B cell (primary cell): ENCODE results near the gene PSMB10. TPM values are rescaled to one million over a fixed set of nuclear protein-coding genes. Genes with fewer than 3 reads are reported as not detected.

ENCODE experiments used
- ATAC-seq: fragments of 200-7000 bp; cut with Tn5 transposase; one replicate; pipeline ENCODE4 v1.10.0; 2021; ENCODE audit warnings: low read depth, mild to moderate bottlenecking, moderate number of reproducible peaks, moderate library complexity
- CTCF ChIA-PET: fragments of 350-600 bp; sonication (Branson Sonifier 250); formaldehyde crosslinking; loops from one replicate; lab custom pipeline; 2021; ENCODE audit warnings: antibody characterized with exemption, inconsistent platforms; lab: Charles Lee
- POLR2A ChIA-PET: fragments of 350-600 bp; sonication (Branson Sonifier 250); formaldehyde crosslinking; loops from one replicate; lab custom pipeline; 2021; ENCODE audit warnings: antibody characterized with exemption; lab: Charles Lee
- DNase-seq: peaks from one replicate; pipeline ENCODE4 v3.0.0; 2013
- H2AFZ ChIP-seq: 2 replicates; pipeline ENCODE4 v1.6.1; 2012; ENCODE audit warnings: mild to moderate bottlenecking, low read depth, low read length; ENCODE audit not compliant: insufficient read depth, poor library complexity, severe bottlenecking
- H3K27ac ChIP-seq, 2 donors: 1 replicate in 1 of 2; 2 replicates in 1 of 2; pipeline ENCODE4 v1.5.1; 2012 to 2013; ENCODE audit warnings: low read length in 2 of 2, mild to moderate bottlenecking in 2 of 2, moderate library complexity in 1 of 2
- H3K27me3 ChIP-seq, 4 experiments: fragments of 200-600 bp in 1 of 4; sonication (generic) in 1 of 4; replicated peaks in 1 of 4; 1 replicate in 2 of 4; 2 replicates in 2 of 4; pipeline versions ENCODE4 v1.6.1 to v1.7.0; 2013 to 2016; ENCODE audit warnings: low read length in 3 of 4, mild to moderate bottlenecking in 2 of 4, mixed read lengths in 1 of 4, moderate library complexity in 1 of 4; ENCODE audit not compliant: insufficient read depth in 4 of 4, control insufficient read depth in 3 of 4; ENCODE audit errors: control extremely low read depth in 1 of 4
- H3K36me3 ChIP-seq, 2 experiments: replicated peaks in 1 of 2; 1 replicate in 1 of 2; 2 replicates in 1 of 2; pipeline versions ENCODE4 v1.6.1 to v1.7.1; 2013; ENCODE audit warnings: low read length in 1 of 2; ENCODE audit not compliant: insufficient read depth in 2 of 2, control insufficient read depth in 1 of 2; ENCODE audit errors: control extremely low read depth in 1 of 2, extremely low read depth in 1 of 2
- H3K4me1 ChIP-seq, 2 donors: fragments of 200-600 bp in 1 of 2; sonication (generic) in 1 of 2; 1 replicate in 1 of 2; 2 replicates in 1 of 2; pipeline versions ENCODE4 v1.5.1 to v1.6.1; 2013 to 2017; ENCODE audit warnings: low read length in 2 of 2; ENCODE audit not compliant: control insufficient read depth in 2 of 2, insufficient read depth in 2 of 2
- H3K4me2 ChIP-seq: replicated peaks from 2 replicates; pipeline ENCODE3; 2012; ENCODE audit warnings: mild to moderate bottlenecking, low read depth, low read length; ENCODE audit not compliant: poor library complexity, severe bottlenecking
- H3K4me3 ChIP-seq, 5 experiments: fragments of 200-600 bp in 1 of 5; sonication (generic) in 1 of 5; 1 replicate in 3 of 5; 2 replicates in 2 of 5; pipeline versions ENCODE4 v1.5.1 to v1.7.0; 2011 to 2016; ENCODE audit warnings: low read length in 4 of 5, mild to moderate bottlenecking in 4 of 5, low read depth in 2 of 5, control low read depth in 1 of 5, moderate library complexity in 1 of 5; ENCODE audit not compliant: insufficient read depth in 1 of 5; ENCODE audit errors: control extremely low read depth in 1 of 5, extremely low read depth in 1 of 5
- H3K79me2 ChIP-seq: fragments of 200-600 bp; sonication (generic); one replicate; pipeline ENCODE4 v1.6.0; 2016; ENCODE audit warnings: low read length; ENCODE audit not compliant: control insufficient read depth, insufficient read depth
- H3K9ac ChIP-seq: fragments of 200-600 bp; sonication (generic); 2 replicates; pipeline ENCODE4 v1.6.1; 2017; ENCODE audit warnings: mild to moderate bottlenecking, low read length, moderate library complexity
- H3K9me3 ChIP-seq, 3 donors: one replicate each; pipeline versions ENCODE4 v1.6.1 to v1.7.1; 2013; ENCODE audit warnings: low read length in 2 of 3; ENCODE audit not compliant: control insufficient read depth in 2 of 3, insufficient read depth in 1 of 3; ENCODE audit errors: control extremely low read depth in 1 of 3
- H4K20me1 ChIP-seq: 2 replicates; pipeline ENCODE4 v1.6.0; 2012; ENCODE audit warnings: mild to moderate bottlenecking, low read length; ENCODE audit not compliant: insufficient read depth, control insufficient read depth, poor library complexity, severe bottlenecking
- H3K27ac Mint-ChIP-seq: one replicate; pipeline ENCODE4 v1.8.0; 2021; ENCODE audit warnings: mixed read lengths
- H3K27me3 Mint-ChIP-seq: one replicate; pipeline ENCODE4 v1.8.0; 2021; ENCODE audit warnings: mixed read lengths
- H3K4me1 Mint-ChIP-seq: one replicate; pipeline ENCODE4 v1.8.0; 2021; ENCODE audit warnings: mixed read lengths
- H3K4me3 Mint-ChIP-seq: one replicate; pipeline ENCODE4 v1.8.0; 2021; ENCODE audit warnings: mixed read lengths
- H3K9me3 Mint-ChIP-seq: one replicate; pipeline ENCODE4 v1.8.0; 2022; ENCODE audit warnings: mixed read lengths; ENCODE audit not compliant: insufficient read depth
- EZH2 ChIP-seq: IDR thresholded peaks from 2 replicates; pipeline ENCODE4 v1.6.1; 2012; ENCODE audit warnings: borderline replicate concordance, low read depth, mild to moderate bottlenecking, moderate library complexity, low read length; ENCODE audit not compliant: insufficient read depth, poor library complexity, severe bottlenecking
- WGBS: methylation state at CpG from one replicate; pipeline ENCODE4 v1.1.5; 2013; ENCODE audit warnings: missing lambda C conversion rate; ENCODE audit not compliant: insufficient coverage; 5-methylcytosine and 5-hydroxymethylcytosine counted together
- intact Hi-C: fragments of 100-400 bp; cut with micrococcal nuclease; formaldehyde crosslinking; loops from one replicate; pipeline ENCODE4 v1.10.0; 2022
- polyA plus RNA-seq: library from polyadenylated mRNA; depleted of rRNA; stranded (reverse); fragments of >200 nt; gene quantifications from 2 replicates; pipeline ENCODE4 v1.2.3, GENCODE V29; 2012
- total RNA-seq, 2 donors: library from RNA; stranded (reverse); fragments of 120-200 nt in 1 of 2; gene quantifications; 1 replicate in 1 of 2; 2 replicates in 1 of 2; pipeline versions ENCODE4 v1.2.3 to v1.2.4, GENCODE V29; 2013 to 2022
- TF ChIP-seq, protein P1 (sequence below): fragments of 200-600 bp; IDR thresholded peaks from one replicate; pipeline ENCODE4 v1.8.0; 2022; ENCODE audit warnings: antibody characterized with exemption, mild to moderate bottlenecking

Gene PSMB10
- total and polyA plus RNA-seq, 2 donors (not counting 1 experiment from before 2014, with no cell fraction given) = 167 to 176 TPM

DNA sequence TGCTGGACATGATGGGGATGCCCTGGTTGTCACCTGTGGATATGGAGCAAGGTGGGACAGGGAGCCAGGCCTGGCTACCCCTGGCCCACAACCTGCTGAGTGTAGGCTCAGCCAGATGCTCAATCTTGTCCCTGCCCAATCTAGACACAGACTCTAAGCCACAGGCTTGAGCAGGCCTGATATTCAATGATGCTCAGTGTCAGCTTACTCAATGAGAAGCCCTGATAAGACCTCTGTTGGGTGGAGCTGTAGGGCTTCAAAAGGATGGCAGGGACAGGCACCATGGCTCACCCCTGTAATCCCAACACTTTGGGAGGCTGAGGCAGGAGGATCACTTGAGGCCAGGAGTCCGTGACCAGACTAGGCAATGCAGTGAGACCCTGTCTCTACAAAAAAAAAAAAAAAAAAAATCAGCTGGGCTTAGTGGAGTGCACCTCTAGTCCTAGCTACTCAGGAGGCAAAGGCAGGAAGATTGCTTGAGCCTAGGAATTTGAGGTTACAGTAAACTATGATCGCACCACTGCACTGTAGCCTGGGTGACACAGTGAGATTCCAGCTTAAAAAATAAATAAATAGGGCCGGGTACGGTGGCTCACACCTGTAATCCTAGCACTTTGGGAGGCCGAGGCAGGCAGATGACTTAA lies 3.9 kb upstream of the PSMB10 start:
- Histone ChIP-seq H3K36me3 (peaks cover 0 to 3% of the 10 kb centered on the region in 2 experiments), H3K4me1 (peaks cover 18 to 40% of the 10 kb centered on the region in 2 donors), H3K27me3 (no peaks in the 10 kb centered on the region), H3K79me2 (peaks cover 68% of the 10 kb centered on the region), H2AFZ (no peak overlapping the region), H3K4me2 (peak overlapping the region; percentile 32), H3K27ac (no peak overlapping the region), H3K9ac (no peak overlapping the region), H4K20me1 (peaks cover 17% of the 10 kb centered on the region), H3K4me3 (no peak overlapping the region), H3K9me3 (no peaks in the 10 kb centered on the region)
- H3K9me3 Mint-ChIP-seq = no peaks in the 10 kb centered on the region
- CTCF ChIA-PET = interaction anchor here (0.7 to 2.9 kb wide), 10 partner anchors 9 to 309 kb away, joined by 3 to 11 read pairs (median 5); no protein-coding TSS in a partner anchor
- intact Hi-C loops = no loop called here
- POLR2A ChIA-PET = interaction anchor here (0.6 to 1.4 kb wide), 2 partner anchors 23 to 65 kb away, joined by 4 read pairs; no protein-coding TSS in a partner anchor
- ATAC-seq = no peak
- WGBS = 96% methylated on average over 3 of the region's 5 CpGs
- H3K4me1 Mint-ChIP-seq = peaks cover 26% of the 10 kb centered on the region
- TF ChIP-seq EZH2 = no peak
- TF ChIP-seq, protein P1, sequence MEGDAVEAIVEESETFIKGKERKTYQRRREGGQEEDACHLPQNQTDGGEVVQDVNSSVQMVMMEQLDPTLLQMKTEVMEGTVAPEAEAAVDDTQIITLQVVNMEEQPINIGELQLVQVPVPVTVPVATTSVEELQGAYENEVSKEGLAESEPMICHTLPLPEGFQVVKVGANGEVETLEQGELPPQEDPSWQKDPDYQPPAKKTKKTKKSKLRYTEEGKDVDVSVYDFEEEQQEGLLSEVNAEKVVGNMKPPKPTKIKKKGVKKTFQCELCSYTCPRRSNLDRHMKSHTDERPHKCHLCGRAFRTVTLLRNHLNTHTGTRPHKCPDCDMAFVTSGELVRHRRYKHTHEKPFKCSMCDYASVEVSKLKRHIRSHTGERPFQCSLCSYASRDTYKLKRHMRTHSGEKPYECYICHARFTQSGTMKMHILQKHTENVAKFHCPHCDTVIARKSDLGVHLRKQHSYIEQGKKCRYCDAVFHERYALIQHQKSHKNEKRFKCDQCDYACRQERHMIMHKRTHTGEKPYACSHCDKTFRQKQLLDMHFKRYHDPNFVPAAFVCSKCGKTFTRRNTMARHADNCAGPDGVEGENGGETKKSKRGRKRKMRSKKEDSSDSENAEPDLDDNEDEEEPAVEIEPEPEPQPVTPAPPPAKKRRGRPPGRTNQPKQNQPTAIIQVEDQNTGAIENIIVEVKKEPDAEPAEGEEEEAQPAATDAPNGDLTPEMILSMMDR = no peak
- DNase-seq = no peak
- no peaks in the 10 kb centered on the region for H3K27me3 Mint-ChIP-seq
- peak overlapping the region; percentile 74 for H3K27ac Mint-ChIP-seq
- H3K4me3 Mint-ChIP-seq = no peak overlapping the region
